BJ (cell line): ENCODE data around the gene RNMT. TPM values are rescaled to one million over a fixed set of nuclear protein-coding genes. Genes with fewer than 3 reads are reported as not detected.
A peak's percentile ranks its signal among the peaks of the same experiment; 100 is the strongest.

Experiments used
- CTCF ChIA-PET: fragments of 350-600 bp; formaldehyde crosslinking; extraction: SDS; loops from one replicate; lab custom pipeline; 2021; ENCODE audit warnings: antibody characterized with exemption, inconsistent platforms; lab: Yijun Ruan, JAX
- POLR2A ChIA-PET: fragments of 300-600 bp; sonication (Branson Sonifier 250); formaldehyde crosslinking; extraction: SDS; loops from one replicate; lab custom pipeline; 2021; ENCODE audit warnings: antibody characterized with exemption; lab: Charles Lee
- DNase-seq: peaks from one replicate; pipeline ENCODE4 v3.0.0-alpha.2; 2011; ENCODE audit warnings: low read depth
- H3K27me3 ChIP-seq: 2 replicates; pipeline ENCODE4 v1.6.0; 2011; ENCODE audit warnings: low read length; ENCODE audit not compliant: control insufficient read depth, insufficient read depth
- H3K36me3 ChIP-seq: 2 replicates; pipeline ENCODE4 v1.5.1; 2011; ENCODE audit warnings: low read length; ENCODE audit not compliant: control insufficient read depth, insufficient read depth
- H3K4me3 ChIP-seq: 2 replicates; pipeline ENCODE4 v1.5.1; 2011; ENCODE audit warnings: low read depth, mild to moderate bottlenecking, control low read depth, low read length
- CTCF ChIP-seq: IDR thresholded peaks from 2 replicates; pipeline ENCODE4 v1.5.1; 2011; ENCODE audit warnings: low read depth, mild to moderate bottlenecking, control low read depth, inconsistent platforms, low read length, moderate library complexity; ENCODE audit not compliant: insufficient read depth
- polyA plus RNA-seq: library from polyadenylated mRNA; depleted of rRNA; stranded (reverse); fragments of >200 nt; gene quantifications from 2 replicates; pipeline ENCODE4 v1.2.3, GENCODE V29; 2011

RNMT gene
- polyA plus RNA-seq, 1 experiment = 10.7 TPM

DNA sequence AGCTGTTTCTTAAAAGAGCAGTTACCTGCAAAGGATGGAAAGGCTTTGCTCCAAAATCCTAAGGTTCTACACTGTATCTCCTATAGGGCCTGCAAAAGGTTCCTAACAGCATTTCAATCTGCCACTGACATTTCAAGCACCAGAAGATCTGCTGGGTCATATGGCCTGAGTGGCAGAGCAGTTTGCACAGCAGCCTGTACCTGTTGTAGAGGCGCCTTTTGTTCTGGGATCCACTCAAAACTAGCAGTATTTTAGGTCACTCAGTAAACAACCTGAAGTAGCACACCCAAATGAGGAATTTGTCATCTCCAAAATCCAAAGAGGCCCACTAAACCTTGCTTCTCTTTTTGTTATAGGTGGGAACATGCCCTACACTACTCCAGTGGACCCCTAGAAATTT lies 6.3 kb upstream of the RNMT start:
- H3K4me3 ChIP-seq = no peak overlapping the region
- ChIA-PET POLR2A (no interaction called here), CTCF (interaction anchor here (0.6 kb wide), 1 partner anchor 85 kb away, joined by 3 read pairs; no protein-coding TSS in a partner anchor)
- no peaks in the 10 kb centered on the region for H3K36me3 ChIP-seq
- DNase-seq = no peak
- no peak for TF ChIP-seq CTCF
- H3K27me3 ChIP-seq = no peaks in the 10 kb centered on the region

GRCh38 chr18:13720847-13721246 lies 5.6 kb upstream of the RNMT start:
- no peak for TF ChIP-seq CTCF
- ChIA-PET CTCF (no interaction called here), POLR2A (no interaction called here)
- no peaks in the 10 kb centered on the region for H3K36me3 ChIP-seq
- no peaks in the 10 kb centered on the region for H3K27me3 ChIP-seq
- no peak for DNase-seq
- no peak overlapping the region for H3K4me3 ChIP-seq

GRCh38 chr18:13725566-13726231 lies 774 bp upstream of the RNMT start:
- DNase-seq = no peak
- Histone ChIP-seq H3K4me3 (peak overlapping the region; percentile 98), H3K27me3 (no peaks in the 10 kb centered on the region), H3K36me3 (no peaks in the 10 kb centered on the region)
- no peak for TF ChIP-seq CTCF
- ChIA-PET CTCF (no interaction called here), POLR2A (no interaction called here)

- DNase-seq = no peak
- POLR2A ChIA-PET = no interaction called here
- no peak for TF ChIP-seq CTCF
- Histone ChIP-seq H3K36me3 (no peaks in the 10 kb centered on the region), H3K4me3 (peak overlapping the region; percentile 98), H3K27me3 (no peaks in the 10 kb centered on the region)
- CTCF ChIA-PET = no interaction called here
Measured at GRCh38 chr18:13726972-13727331, 479 bp downstream of the RNMT start.

- no peak overlapping the region for H3K4me3 ChIP-seq
- no peak for TF ChIP-seq CTCF
- H3K36me3 ChIP-seq = no peaks in the 10 kb centered on the region
- DNase-seq = no peak
- CTCF ChIA-PET = no interaction called here
- POLR2A ChIA-PET = no interaction called here
- no peaks in the 10 kb centered on the region for H3K27me3 ChIP-seq
Measured at GRCh38 chr18:13730481-13730880, 4.0 kb downstream of the RNMT start.
